K562 (cell line): ENCODE measurements around the gene KCTD6. TPM values are rescaled to one million over a fixed set of nuclear protein-coding genes. Genes with fewer than 3 reads are reported as not detected.
A peak's percentile ranks its signal among the peaks of the same experiment; 100 is the strongest.

Experiments
- ATAC-seq: fragments of 200-7000 bp; cut with Tn5 transposase; 3 replicates; pipeline ENCODE4 v1.9.1; 2020; ENCODE audit warnings: moderate library complexity
- BruUV-seq: library from RNA; stranded (reverse); fragments of 400-500 nt; replicated peaks from 2 replicates; lab custom pipeline; 2021; lab: Mats Ljungman, UMichigan
- CTCF ChIA-PET: fragments of 300-600 bp; formaldehyde crosslinking; extraction: SDS; loops from one replicate; lab custom pipeline; 2021; ENCODE audit warnings: low intra/inter-chr PET ratio; lab: Yijun Ruan, JAX
- POLR2A ChIA-PET: fragments of 300-600, 350-650 bp; sonication (Branson Sonifier 250); formaldehyde crosslinking; extraction: SDS; loops from one replicate; lab custom pipeline; 2021; ENCODE audit warnings: antibody characterized with exemption, inconsistent platforms; lab: Yijun Ruan, JAX
- DNase-seq, 4 experiments: peaks; one replicate each; pipeline versions ENCODE4 v3.0.0 to v3.0.0-alpha.2; 2011 to 2018; ENCODE audit warnings: low spot score in 3 of 4, mixed read lengths in 3 of 4; ENCODE audit errors: extremely low read depth in 1 of 4
- FAIRE-seq: peaks from 2 replicates; lab custom pipeline; 2011; peaks lifted over from hg19 to GRCh38; lab: Jason Lieb, UNC
- H2AFZ ChIP-seq: 2 replicates; pipeline ENCODE4 v1.6.0; 2011; ENCODE audit warnings: low read depth, low read length, control low read depth, inconsistent platforms
- H3K27ac ChIP-seq: fragments of 200-600 bp; 3 replicates; pipeline ENCODE4 v1.8.0; 2011; ENCODE audit warnings: low read depth, mild to moderate bottlenecking, control low read depth, inconsistent platforms, low read length, moderate library complexity, mixed read lengths; ENCODE audit errors: extremely low read depth
- H3K27me3 ChIP-seq, 2 experiments: fragments of 300-600 bp in 1 of 2; 2 replicates in 1 of 2; 3 replicates in 1 of 2; pipeline versions ENCODE4 v1.6.0 to v1.8.0; 2011; ENCODE audit warnings: inconsistent platforms in 2 of 2, low read length in 2 of 2, mild to moderate bottlenecking in 1 of 2, mixed read lengths in 1 of 2, moderate library complexity in 1 of 2; ENCODE audit not compliant: control insufficient read depth in 2 of 2, insufficient read depth in 2 of 2
- H3K36me3 ChIP-seq: fragments of 300-600 bp; 3 replicates; pipeline ENCODE4 v1.8.0; 2011; ENCODE audit warnings: mild to moderate bottlenecking, low read length, inconsistent platforms; ENCODE audit not compliant: control insufficient read depth, insufficient read depth
- H3K4me1 ChIP-seq, 2 experiments: fragments of 200-600 bp in 1 of 2; replicated peaks in 1 of 2; 2 replicates in 1 of 2; 3 replicates in 1 of 2; pipeline versions ENCODE4 v1.5.1 to v1.8.0; 2011; ENCODE audit warnings: inconsistent platforms in 2 of 2, low read length in 2 of 2, mild to moderate bottlenecking in 1 of 2, mixed read lengths in 1 of 2, moderate library complexity in 1 of 2; ENCODE audit not compliant: control insufficient read depth in 2 of 2, insufficient read depth in 2 of 2
- H3K4me2 ChIP-seq: 2 replicates; pipeline ENCODE4 v1.6.1; 2011; ENCODE audit warnings: low read length, control low read depth, inconsistent platforms, mixed read lengths; ENCODE audit not compliant: insufficient read depth
- H3K4me3 ChIP-seq: fragments of 200-600 bp; sonication (generic), shearing (Covaris generic); 2 replicates; pipeline ENCODE4 v1.5.1; 2016; ENCODE audit warnings: control low read depth, inconsistent platforms
- H3K79me2 ChIP-seq: fragments of 200-600 bp; 3 replicates; pipeline ENCODE4 v1.8.0; 2011; ENCODE audit warnings: low read length, inconsistent platforms; ENCODE audit not compliant: control insufficient read depth, insufficient read depth
- H3K9ac ChIP-seq, 2 experiments: 2 replicates each; pipeline versions ENCODE4 v1.6.0 to v1.6.1; 2011; ENCODE audit warnings: low read depth in 2 of 2, low read length in 2 of 2, control low read depth in 1 of 2, inconsistent platforms in 1 of 2, mild to moderate bottlenecking in 1 of 2, mixed read lengths in 1 of 2; ENCODE audit not compliant: insufficient read depth in 1 of 2
- H3K9me1 ChIP-seq: one replicate; pipeline ENCODE4 v1.6.0; 2011; ENCODE audit warnings: inconsistent platforms, mild to moderate bottlenecking, low read length, moderate library complexity; ENCODE audit not compliant: control insufficient read depth, insufficient read depth
- H3K9me3 ChIP-seq: replicated peaks from 2 replicates; pipeline ENCODE4 v1.5.1; 2011; ENCODE audit warnings: low read depth, low read length, inconsistent platforms; ENCODE audit not compliant: control insufficient read depth, insufficient read depth
- H4K20me1 ChIP-seq: replicated peaks from 2 replicates; pipeline ENCODE4 v1.6.1; 2011; ENCODE audit warnings: low read length, inconsistent platforms, mixed read lengths; ENCODE audit not compliant: control insufficient read depth, insufficient read depth
- CBFA2T3 ChIP-seq: fragments of 450-650 bp; IDR thresholded peaks from 2 replicates; pipeline ENCODE4 v1.6.1; 2017
- CBX1 ChIP-seq: sonication (generic); IDR thresholded peaks from 2 replicates; pipeline ENCODE4 v1.6.1; 2016; ENCODE audit warnings: antibody characterized with exemption, low read depth, mild to moderate bottlenecking
- EZH2 ChIP-seq: IDR thresholded peaks from 2 replicates; pipeline ENCODE4 v1.6.1; 2012; ENCODE audit warnings: low read depth, mild to moderate bottlenecking, inconsistent platforms, low read length, borderline replicate concordance
- FOSL1 ChIP-seq: fragments of 200-800 bp; sonication (Bioruptor generic); conservative IDR thresholded peaks from 2 replicates; pipeline ENCODE4 v1.6.1; 2016; ENCODE audit warnings: missing genetic modification characterization, missing compliant biosample characterization
- FOXK1 ChIP-seq: sonication (generic); formaldehyde crosslinking; IDR thresholded peaks from 2 replicates; pipeline ENCODE4 v1.8.0; 2022; ENCODE audit warnings: missing genetic modification reagents, mild to moderate bottlenecking, borderline replicate concordance
- KDM1A ChIP-seq, 2 experiments: fragments of 450-650 bp; IDR thresholded peaks; 2 replicates each; pipeline ENCODE4 v1.6.1; 2016; ENCODE audit warnings: mild to moderate bottlenecking in 2 of 2
- KLF16 ChIP-seq: IDR thresholded peaks from 2 replicates; pipeline ENCODE4 v1.6.1; 2016; ENCODE audit warnings: antibody characterized with exemption
- MCM3 ChIP-seq: fragments of 450-650 bp; IDR thresholded peaks from 2 replicates; pipeline ENCODE4 v1.6.1; 2016
- NCOR1 ChIP-seq: fragments of 450-650 bp; IDR thresholded peaks from 2 replicates; pipeline ENCODE4 v1.6.1; 2016; ENCODE audit warnings: mild to moderate bottlenecking, moderate library complexity
- NFXL1 ChIP-seq: fragments of 450-650 bp; formaldehyde crosslinking; IDR thresholded peaks from 2 replicates; pipeline ENCODE4 v1.4.0; 2021; ENCODE audit warnings: mild to moderate bottlenecking
- SNIP1 ChIP-seq: fragments of 450-650 bp; IDR thresholded peaks from 2 replicates; pipeline ENCODE4 v1.7.1; 2017; ENCODE audit warnings: low read depth, mild to moderate bottlenecking
- SRSF1 ChIP-seq: fragments of 200-400 bp; formaldehyde crosslinking; IDR thresholded peaks from 2 replicates; pipeline ENCODE4 v1.6.1; 2017; ENCODE audit warnings: mild to moderate bottlenecking, low read depth, low read length, moderate library complexity
- THRAP3 ChIP-seq: fragments of 450-650 bp; IDR thresholded peaks from 2 replicates; pipeline ENCODE4 v1.6.1; 2016; ENCODE audit warnings: mild to moderate bottlenecking, inconsistent platforms, borderline replicate concordance
- ZNF311 ChIP-seq: fragments of 250-450 bp; sonication (Bioruptor Pico); IDR thresholded peaks from 2 replicates; pipeline ENCODE4 v1.4.0; 2020; ENCODE audit warnings: mild to moderate bottlenecking, moderate library complexity
- ZNF324 ChIP-seq: fragments of 250-450 bp; sonication (Bioruptor Pico); IDR thresholded peaks from 2 replicates; pipeline ENCODE4 v1.4.0; 2020; ENCODE audit warnings: mild to moderate bottlenecking
- ZNF431 ChIP-seq: sonication (generic); formaldehyde crosslinking; IDR thresholded peaks from 2 replicates; pipeline ENCODE4 v1.8.0; 2022; ENCODE audit warnings: mild to moderate bottlenecking, missing genetic modification reagents
- ZNF696 ChIP-seq: fragments of 250-450 bp; sonication (Bioruptor Pico); conservative IDR thresholded peaks from 2 replicates; pipeline ENCODE4 v1.4.0; 2020; ENCODE audit warnings: mild to moderate bottlenecking, moderate library complexity
- ZNF717 ChIP-seq: fragments of 250-450 bp; sonication (Bioruptor Pico); IDR thresholded peaks from 2 replicates; pipeline ENCODE4 v1.5.0; 2021
- ZNF778 ChIP-seq: fragments of 450-650 bp; formaldehyde crosslinking; IDR thresholded peaks from 2 replicates; pipeline ENCODE4 v1.4.0; 2020; ENCODE audit warnings: mild to moderate bottlenecking, moderate library complexity
- WGBS: fragments of 100-300 bp; shearing (Covaris generic); methylation state at CpG from one replicate; pipeline ENCODE4 v1.1.6; 2016; ENCODE audit warnings: low coverage, mixed read lengths; ENCODE audit not compliant: insufficient coverage; ENCODE audit errors: missing lambda C conversion rate; 5-methylcytosine and 5-hydroxymethylcytosine counted together
- in situ Hi-C: fragments of 300-500 bp; cut with MboI; formaldehyde crosslinking; loops from 4 replicates; pipeline ENCODE4 v1.15.0; 2018; ENCODE audit warnings: inconsistent platforms, mixed read lengths
- intact Hi-C: fragments of 100-400 bp; cut with micrococcal nuclease; formaldehyde crosslinking; loops from 2 replicates; pipeline ENCODE4 v1.14.2; 2022
- polyA plus RNA-seq, 8 experiments: library from polyadenylated mRNA; depleted of rRNA in 4 of 8; stranded (reverse) in 5 of 8; unstranded in 3 of 8; fragments of >200 nt; fragmentation: Nextera tagmentation in 2 of 8; fragmentation: Illumina TruSeq in 1 of 8; extraction: Ambion mirVana in 2 of 8; extraction: Trizol in 1 of 8; gene quantifications; 2 replicates each; pipeline versions ENCODE4 v1.2.1 to v1.2.3, GENCODE V29; 2011 to 2014; ENCODE audit warnings: inconsistent platforms in 1 of 8, missing spikeins in 1 of 8
- total RNA-seq, 7 experiments: library from RNA; depleted of rRNA in 6 of 7; stranded (reverse); fragments of >200 nt in 6 of 7; fragmentation: Illumina TruSeq in 2 of 7; extraction: Trizol in 2 of 7; gene quantifications; 2 replicates each; pipeline versions ENCODE4 v1.2.1 to v1.2.3, GENCODE V29; 2011 to 2021; ENCODE audit warnings: low replicate concordance in 1 of 7
- TF ChIP-seq, protein P1 (sequence below), 3 experiments: fragments of 200-800 bp in 1 of 3; fragments of 250-450 bp in 1 of 3; fragments of 450-650 bp in 1 of 3; sonication (Bioruptor Pico) in 1 of 3; sonication (Bioruptor generic) in 1 of 3; formaldehyde crosslinking in 1 of 3; IDR thresholded peaks; 2 replicates each; pipeline versions ENCODE4 v1.6.1 to v1.8.0; 2016 to 2022; ENCODE audit warnings: mild to moderate bottlenecking in 2 of 3, missing genetic modification characterization in 2 of 3, missing compliant biosample characterization in 1 of 3, moderate library complexity in 1 of 3
- TF ChIP-seq, protein P2 (sequence below): sonication (generic); formaldehyde crosslinking; IDR thresholded peaks from 2 replicates; pipeline ENCODE4 v1.4.0; 2020; ENCODE audit warnings: mild to moderate bottlenecking, missing genetic modification reagents

The KCTD6 gene
- total and polyA plus RNA-seq, 9 of the 15 experiments (the other 6 are each of a cell fraction or from before 2014, with no cell fraction given) = 2.1 to 5.9 (median 4.5) TPM

- TF ChIP-seq, protein P1, sequence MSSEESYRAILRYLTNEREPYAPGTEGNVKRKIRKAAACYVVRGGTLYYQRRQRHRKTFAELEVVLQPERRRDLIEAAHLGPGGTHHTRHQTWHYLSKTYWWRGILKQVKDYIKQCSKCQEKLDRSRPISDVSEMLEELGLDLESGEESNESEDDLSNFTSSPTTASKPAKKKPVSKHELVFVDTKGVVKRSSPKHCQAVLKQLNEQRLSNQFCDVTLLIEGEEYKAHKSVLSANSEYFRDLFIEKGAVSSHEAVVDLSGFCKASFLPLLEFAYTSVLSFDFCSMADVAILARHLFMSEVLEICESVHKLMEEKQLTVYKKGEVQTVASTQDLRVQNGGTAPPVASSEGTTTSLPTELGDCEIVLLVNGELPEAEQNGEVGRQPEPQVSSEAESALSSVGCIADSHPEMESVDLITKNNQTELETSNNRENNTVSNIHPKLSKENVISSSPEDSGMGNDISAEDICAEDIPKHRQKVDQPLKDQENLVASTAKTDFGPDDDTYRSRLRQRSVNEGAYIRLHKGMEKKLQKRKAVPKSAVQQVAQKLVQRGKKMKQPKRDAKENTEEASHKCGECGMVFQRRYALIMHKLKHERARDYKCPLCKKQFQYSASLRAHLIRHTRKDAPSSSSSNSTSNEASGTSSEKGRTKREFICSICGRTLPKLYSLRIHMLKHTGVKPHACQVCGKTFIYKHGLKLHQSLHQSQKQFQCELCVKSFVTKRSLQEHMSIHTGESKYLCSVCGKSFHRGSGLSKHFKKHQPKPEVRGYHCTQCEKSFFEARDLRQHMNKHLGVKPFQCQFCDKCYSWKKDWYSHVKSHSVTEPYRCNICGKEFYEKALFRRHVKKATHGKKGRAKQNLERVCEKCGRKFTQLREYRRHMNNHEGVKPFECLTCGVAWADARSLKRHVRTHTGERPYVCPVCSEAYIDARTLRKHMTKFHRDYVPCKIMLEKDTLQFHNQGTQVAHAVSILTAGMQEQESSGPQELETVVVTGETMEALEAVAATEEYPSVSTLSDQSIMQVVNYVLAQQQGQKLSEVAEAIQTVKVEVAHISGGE (CRISPR knock-in tag; IDR thresholded peaks at IDR 0.05) = no peak
- TF ChIP-seq ZNF696 (CRISPR knock-in tag) (no peak), ZNF778 (no peak), KLF16 (0 out of 2 replicates have a peak, but pooled peaks have one; percentile 1), ZNF311 (no peak), ZNF324 (CRISPR knock-in tag) (no peak), FOSL1 (tag) (peak; percentile 52; the same call in 1 of the 2 replicates), CBFA2T3 (no peak)
These were observed 28.0 kb upstream of the KCTD6 start (continued) for GRCh38 chr3:58463942-58464271.

DNA sequence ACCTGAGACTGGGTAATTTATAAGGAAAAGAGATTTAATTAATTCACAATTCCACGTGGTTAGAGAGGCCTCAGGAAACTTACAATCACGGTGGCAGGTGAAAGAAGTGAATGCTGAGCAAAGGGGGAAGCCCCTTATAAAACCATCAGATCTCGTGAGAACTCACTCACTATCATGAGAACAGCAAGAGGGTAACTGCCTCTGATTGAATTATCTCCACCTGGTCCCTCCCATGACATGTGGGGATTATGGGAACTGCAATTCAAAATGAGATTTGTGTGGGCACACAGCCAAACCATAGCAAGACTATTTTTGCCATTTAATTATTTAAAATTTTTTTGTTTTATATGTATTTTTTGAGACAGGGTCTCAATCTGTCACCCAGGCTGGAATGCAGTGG, 27.0 kb upstream of the KCTD6 start:
- no peak overlapping the region for H3K4me2 ChIP-seq
- ATAC-seq (no peak), DNase-seq (no peak), FAIRE-seq (no peak)
- H2AFZ ChIP-seq = no peak overlapping the region
- intact Hi-C loops (no loop called here), in situ Hi-C loops (no loop called here)
- H3K27ac ChIP-seq = no peak overlapping the region
- peaks cover 0 to 2% of the 10 kb centered on the region in 2 experiments; a peak in 1 of 5 replicates for H3K4me1 ChIP-seq
- no peaks in the 10 kb centered on the region for H3K79me2 ChIP-seq
- H3K27me3 ChIP-seq = 0 out of 5 replicates have a peak, but pooled peaks cover 0 to 2% of the 10 kb centered on the region in 2 experiments
- no peaks in the 10 kb centered on the region for H3K36me3 ChIP-seq
- H4K20me1 ChIP-seq = no peaks in the 10 kb centered on the region
- BruUV-seq = no TSS peak
- no peaks in the 10 kb centered on the region for H3K9me1 ChIP-seq
- ChIA-PET CTCF (no interaction called here), POLR2A (no interaction called here)
- no peak overlapping the region for H3K9ac ChIP-seq
- no peak overlapping the region for H3K4me3 ChIP-seq
- 0% methylated on average over 3 of the region's 3 CpGs for WGBS
- H3K9me3 ChIP-seq = no peaks in the 10 kb centered on the region
- no peak for TF ChIP-seq SNIP1
- no peak for TF ChIP-seq ZNF431 (CRISPR knock-in tag)
- TF ChIP-seq SRSF1 = no peak
- TF ChIP-seq NFXL1 = no peak
- no peak for TF ChIP-seq FOXK1
- TF ChIP-seq EZH2 = no peak
- no peak for TF ChIP-seq NCOR1
- TF ChIP-seq, protein P2, sequence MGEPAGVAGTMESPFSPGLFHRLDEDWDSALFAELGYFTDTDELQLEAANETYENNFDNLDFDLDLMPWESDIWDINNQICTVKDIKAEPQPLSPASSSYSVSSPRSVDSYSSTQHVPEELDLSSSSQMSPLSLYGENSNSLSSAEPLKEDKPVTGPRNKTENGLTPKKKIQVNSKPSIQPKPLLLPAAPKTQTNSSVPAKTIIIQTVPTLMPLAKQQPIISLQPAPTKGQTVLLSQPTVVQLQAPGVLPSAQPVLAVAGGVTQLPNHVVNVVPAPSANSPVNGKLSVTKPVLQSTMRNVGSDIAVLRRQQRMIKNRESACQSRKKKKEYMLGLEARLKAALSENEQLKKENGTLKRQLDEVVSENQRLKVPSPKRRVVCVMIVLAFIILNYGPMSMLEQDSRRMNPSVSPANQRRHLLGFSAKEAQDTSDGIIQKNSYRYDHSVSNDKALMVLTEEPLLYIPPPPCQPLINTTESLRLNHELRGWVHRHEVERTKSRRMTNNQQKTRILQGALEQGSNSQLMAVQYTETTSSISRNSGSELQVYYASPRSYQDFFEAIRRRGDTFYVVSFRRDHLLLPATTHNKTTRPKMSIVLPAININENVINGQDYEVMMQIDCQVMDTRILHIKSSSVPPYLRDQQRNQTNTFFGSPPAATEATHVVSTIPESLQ (CRISPR knock-in tag) = no peak
- TF ChIP-seq ZNF717 (CRISPR knock-in tag) = no peak
- TF ChIP-seq CBX1 = no peak
- TF ChIP-seq KDM1A (IDR thresholded peaks at IDR 0.05) = no peak
- TF ChIP-seq THRAP3 = no peak
- no peak for TF ChIP-seq MCM3
